ENCODE measurements around the gene EHBP1L1.
"Not testable (repeated sequence)": the region's sequence is repeated elsewhere in the genome, so short reads cannot be mapped to it uniquely, and the experiment has no call there.

Gene EHBP1L1

GRCh38 chr11:65560555-65561418, 15.1 kb upstream of the EHBP1L1 start:
- in situ Hi-C loops (cut with MboI; ENCODE audit: low sequenced_read_pairs): no loop called here

GRCh38 chr11:65562020-65562419, 13.8 kb upstream of the EHBP1L1 start:
- in situ Hi-C loops (cut with MboI; ENCODE audit: low sequenced_read_pairs): no loop called here

- in situ Hi-C loops (cut with MboI; ENCODE audit: low sequenced_read_pairs): no loop called here
These were observed 13.1 kb upstream of the EHBP1L1 start for GRCh38 chr11:65562788-65563187.

DNA sequence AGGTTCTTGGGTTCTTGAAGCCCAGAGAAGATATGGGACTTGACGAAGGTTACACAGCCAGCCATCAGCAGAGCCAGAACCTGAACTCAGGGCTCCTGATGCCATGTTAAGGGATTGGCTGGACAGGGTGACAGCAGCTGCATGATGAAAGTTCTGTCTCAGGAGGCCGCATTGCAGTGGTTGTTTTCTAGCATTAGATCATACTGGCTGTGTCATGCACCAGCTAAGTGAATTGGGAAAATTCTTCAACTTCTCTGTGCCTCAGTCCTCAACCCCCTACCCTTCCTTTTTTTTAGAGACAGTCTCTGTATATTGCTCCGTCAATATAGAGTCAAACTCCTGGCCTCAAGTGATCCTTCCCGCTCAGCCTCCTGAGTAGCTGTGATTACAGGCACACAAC, 12.3 kb upstream of the EHBP1L1 start:
- in situ Hi-C loops (cut with MboI; ENCODE audit: low sequenced_read_pairs): no loop called here

GRCh38 chr11:65564879-65565559, 10.8 kb upstream of the EHBP1L1 start:
- in situ Hi-C loops (cut with MboI; ENCODE audit: low sequenced_read_pairs): not testable (repeated sequence)

DNA sequence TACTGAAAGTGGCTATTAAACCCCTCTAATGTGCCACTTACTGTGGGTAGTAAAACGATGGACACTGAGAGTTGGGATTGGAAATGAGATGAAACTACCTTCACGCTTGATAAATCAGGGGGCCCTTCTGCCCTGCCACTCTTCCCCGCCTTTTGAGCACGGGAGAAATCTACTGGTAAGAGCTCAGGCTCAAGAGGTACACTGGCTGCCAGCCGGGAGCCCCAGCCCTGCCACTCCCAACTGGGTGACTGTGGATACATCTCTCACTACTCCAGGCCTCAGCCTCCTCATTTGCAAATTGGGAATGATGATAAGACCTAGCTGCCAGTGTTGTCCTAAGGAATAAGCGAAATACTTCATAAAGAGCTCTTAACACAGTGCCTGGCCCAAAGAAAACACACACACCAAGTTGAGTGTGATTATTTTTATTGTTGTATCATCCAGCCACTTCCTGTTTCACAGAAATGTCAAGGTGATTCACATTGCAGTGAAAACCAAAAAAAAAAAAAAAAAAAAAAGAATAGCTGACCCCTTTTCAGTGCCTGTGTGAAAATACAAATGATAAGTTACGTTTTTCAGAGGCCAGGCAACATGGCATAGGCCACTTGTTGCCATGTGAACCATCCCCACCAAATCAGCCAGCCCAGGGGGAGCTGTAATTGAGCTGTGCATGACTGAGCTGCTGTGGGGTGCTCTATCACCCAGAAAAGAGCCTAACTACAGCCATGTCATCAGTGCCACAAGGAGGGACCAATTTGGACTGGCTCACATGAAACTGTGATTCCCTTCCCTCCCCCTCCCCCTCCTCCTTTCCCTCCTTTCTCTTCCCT, 10.0 kb upstream of the EHBP1L1 start:
- in situ Hi-C loops (cut with MboI; ENCODE audit: low sequenced_read_pairs): no loop called here

DNA sequence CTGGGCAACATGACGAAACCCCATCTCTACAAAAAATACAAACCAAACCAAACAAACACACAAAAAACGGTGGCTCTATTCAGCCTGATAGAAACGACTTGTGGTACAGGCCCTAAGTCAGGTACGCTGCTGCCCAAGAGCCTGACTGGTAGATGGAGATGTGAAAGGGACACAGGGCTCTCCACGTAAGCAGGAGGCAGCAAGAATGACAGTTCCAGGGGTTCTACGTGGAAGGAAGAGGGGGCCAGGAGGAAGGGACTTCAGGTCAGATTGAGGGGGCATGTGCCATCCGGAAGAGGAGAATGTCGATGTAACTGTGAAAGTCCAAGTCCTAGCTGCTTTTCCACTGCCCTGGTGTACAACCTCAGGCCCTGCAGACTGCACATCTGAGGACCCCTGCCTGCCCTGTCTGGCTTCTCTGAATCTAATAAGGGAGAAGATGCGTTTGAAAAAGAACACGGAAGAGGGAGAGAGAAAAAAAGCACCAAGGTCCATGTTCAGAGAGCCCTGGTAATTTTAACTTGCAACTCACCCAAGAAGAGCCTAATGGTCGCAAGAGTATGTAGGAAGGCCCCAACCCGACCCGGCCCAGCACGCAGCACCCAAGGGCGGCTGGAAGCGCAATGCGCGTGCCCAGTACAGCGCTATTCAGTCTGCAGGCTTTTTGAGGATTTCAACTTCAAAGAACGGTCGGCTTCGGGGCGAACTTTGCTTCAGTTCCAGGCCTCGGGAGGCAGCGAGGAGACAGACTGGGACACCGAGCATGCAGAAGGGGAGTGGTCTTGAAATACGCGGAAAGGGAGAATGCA, 6.5 kb upstream of the EHBP1L1 start:
- in situ Hi-C loops (cut with MboI; ENCODE audit: low sequenced_read_pairs): no loop called here

GRCh38 chr11:65569973-65570918, 5.6 kb upstream of the EHBP1L1 start, which contains the start of gene ZNRD2:
Gene ZNRD2 (plus strand): TSS chr11:65570477. CDS start chr11:65570492, 15 bp downstream.
- in situ Hi-C loops (cut with MboI; ENCODE audit: low sequenced_read_pairs): no loop called here

GRCh38 chr11:65571420-65571819, 4.4 kb upstream of the EHBP1L1 start:
- in situ Hi-C loops (cut with MboI; ENCODE audit: low sequenced_read_pairs): no loop called here

- in situ Hi-C loops (cut with MboI; ENCODE audit: low sequenced_read_pairs): no loop called here
These were observed 3.9 kb upstream of the EHBP1L1 start for GRCh38 chr11:65571940-65572339.

DNA sequence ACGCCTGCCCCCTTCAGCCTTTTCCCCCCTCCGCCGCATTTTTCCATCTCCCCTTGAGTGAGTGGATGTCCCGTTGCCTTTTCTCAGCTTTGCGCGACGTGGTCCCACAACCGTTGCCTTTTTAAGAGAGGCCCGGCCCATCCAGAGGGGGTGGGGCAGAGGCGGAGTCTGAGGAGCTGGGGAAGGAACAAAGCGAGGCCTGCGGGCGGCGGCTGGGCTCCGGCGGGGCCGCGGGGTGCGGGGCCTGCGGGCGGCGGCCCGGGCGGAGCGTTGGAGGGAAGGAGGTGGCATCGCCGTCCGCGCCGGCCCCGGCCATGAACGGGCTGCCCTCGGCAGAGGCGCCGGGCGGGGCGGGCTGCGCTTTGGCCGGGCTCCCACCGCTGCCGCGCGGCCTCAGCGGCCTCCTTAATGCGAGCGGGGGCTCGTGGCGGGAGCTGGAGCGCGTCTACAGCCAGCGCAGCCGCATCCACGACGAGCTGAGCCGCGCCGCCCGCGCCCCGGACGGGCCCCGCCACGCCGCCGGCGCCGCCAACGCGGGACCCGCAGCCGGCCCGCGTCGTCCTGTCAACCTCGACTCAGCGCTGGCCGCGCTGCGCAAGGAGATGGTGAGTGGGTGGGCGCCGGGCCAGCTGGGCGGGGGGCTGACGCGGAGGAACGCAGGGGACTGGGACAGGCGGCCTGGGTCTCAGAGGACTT, 3.3 kb upstream of the EHBP1L1 start, which contains the start of gene FAM89B:
Gene FAM89B (plus strand): TSS at position 183 of the 696 bp plus-strand sequence. CDS start 132 bp downstream, at position 315.
- in situ Hi-C loops (cut with MboI; ENCODE audit: low sequenced_read_pairs): no loop called here

GRCh38 chr11:65573391-65574079, 2.3 kb upstream of the EHBP1L1 start:
- in situ Hi-C loops (cut with MboI; ENCODE audit: low sequenced_read_pairs): no loop called here

DNA sequence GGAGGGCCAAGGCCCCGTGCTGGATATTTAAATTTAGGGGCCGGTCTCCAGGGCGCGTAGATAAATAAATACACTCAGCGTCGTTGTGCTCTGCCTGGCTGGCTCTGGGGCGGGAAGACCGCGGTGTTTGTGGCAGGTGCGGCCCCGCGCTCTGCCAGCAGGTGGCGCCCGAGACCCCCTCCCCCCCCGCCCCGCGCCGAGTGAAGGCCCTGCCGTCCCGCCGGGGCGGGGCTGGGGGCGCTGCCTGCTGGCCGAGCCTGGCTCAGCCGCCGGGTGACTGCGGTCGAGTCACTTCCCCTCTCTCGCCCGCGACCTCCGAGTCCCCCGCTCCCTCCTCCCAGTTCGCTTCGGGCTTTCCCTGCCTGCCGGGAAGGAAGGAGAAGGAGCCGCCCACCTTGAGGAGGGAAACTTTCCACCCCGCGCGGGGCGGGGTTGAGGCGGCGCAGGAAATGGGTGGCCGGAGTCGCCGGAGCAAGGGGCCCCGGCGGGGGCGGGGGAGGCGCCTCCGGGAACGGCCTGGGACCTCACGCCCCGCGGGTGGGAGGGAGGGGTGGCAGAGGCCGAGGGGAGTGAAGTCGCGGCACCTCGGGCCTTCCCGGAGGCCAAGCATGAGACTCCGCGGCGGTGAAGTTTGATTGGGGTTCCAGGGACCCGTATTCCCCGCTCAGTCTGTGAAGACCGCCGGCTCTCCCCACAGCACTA, 1.6 kb upstream of the EHBP1L1 start:
- in situ Hi-C loops (cut with MboI; ENCODE audit: low sequenced_read_pairs): no loop called here

- in situ Hi-C loops (cut with MboI; ENCODE audit: low sequenced_read_pairs): no loop called here
These were observed 864 bp upstream of the EHBP1L1 start for GRCh38 chr11:65574811-65575567.

- in situ Hi-C loops (cut with MboI; ENCODE audit: low sequenced_read_pairs): no loop called here
These were observed 496 bp downstream of the EHBP1L1 start for GRCh38 chr11:65576232-65576866.

Data from HL-60/S4 treated with phorbol 12-myristate 13-acetate at 8.2 ng/mL for 4 days and 3 days (cell line).